Measurements from ENCODE around the gene GPC6.

- TF ChIP-seq POLR2A (IDR thresholded peaks at IDR 0.05), result no peak
- no peak for TF ChIP-seq CTCF (IDR thresholded peaks at IDR 0.05)
Observed at GRCh38 chr13:93723316-93723715, 496.7 kb downstream of the GPC6 start.

Measured in uterus (tissue), 2 donors.